Esophagus (tissue), 2 donors: Measurements from ENCODE around the gene PIP5K1A. TPM values are rescaled to one million over a fixed set of nuclear protein-coding genes. Genes with fewer than 3 reads are reported as not detected.

ENCODE experiments used
- H3K27ac ChIP-seq, 2 donors: one replicate each; pipeline ENCODE4 v1.5.1; 2013; ENCODE audit warnings: low read depth in 2 of 2, mild to moderate bottlenecking in 2 of 2, inconsistent platforms in 1 of 2, low read length in 1 of 2, moderate library complexity in 1 of 2
- H3K27me3 ChIP-seq, 2 donors: one replicate each; pipeline ENCODE4 v1.6.1; 2013; ENCODE audit warnings: low read length in 2 of 2, control low read depth in 1 of 2, mild to moderate bottlenecking in 1 of 2; ENCODE audit not compliant: insufficient read depth in 2 of 2, control insufficient read depth in 1 of 2
- H3K36me3 ChIP-seq, 2 donors: one replicate each; pipeline ENCODE4 v1.6.1; 2013; ENCODE audit warnings: low read length in 1 of 2; ENCODE audit not compliant: control insufficient read depth in 2 of 2, insufficient read depth in 2 of 2
- H3K4me1 ChIP-seq, 2 donors: one replicate each; pipeline ENCODE4 v1.6.1; 2013; ENCODE audit warnings: low read length in 1 of 2; ENCODE audit not compliant: control insufficient read depth in 2 of 2, insufficient read depth in 2 of 2
- H3K4me3 ChIP-seq, 2 donors: one replicate each; pipeline ENCODE4 v1.5.1; 2013; ENCODE audit warnings: low read length in 2 of 2, mild to moderate bottlenecking in 2 of 2, low read depth in 1 of 2, moderate library complexity in 1 of 2
- H3K9me3 ChIP-seq, 2 donors: one replicate each; pipeline ENCODE4 v1.6.1; 2013; ENCODE audit warnings: mild to moderate bottlenecking in 2 of 2, low read depth in 1 of 2, low read length in 1 of 2, moderate library complexity in 1 of 2; ENCODE audit not compliant: control insufficient read depth in 2 of 2, insufficient read depth in 1 of 2
- WGBS, 2 donors: extraction: QIAGEN DNeasy Blood & Tissue Kit; methylation state at CpG; one replicate each; pipeline ENCODE4 v1.1.7; 2013; 5-methylcytosine and 5-hydroxymethylcytosine counted together
- polyA plus RNA-seq, 2 donors: library from polyadenylated mRNA; stranded (reverse); fragments of 200-250 nt; gene quantifications; one replicate each; pipeline ENCODE4 v1.2.3, GENCODE V29; 2013
- donor health status: healthy with polysubstance abuse.
- donor health status: Bipolar disorder and iron deficiency.

PIP5K1A gene
- polyA plus RNA-seq, 2 donors: 16.4 to 23.2 TPM

DNA sequence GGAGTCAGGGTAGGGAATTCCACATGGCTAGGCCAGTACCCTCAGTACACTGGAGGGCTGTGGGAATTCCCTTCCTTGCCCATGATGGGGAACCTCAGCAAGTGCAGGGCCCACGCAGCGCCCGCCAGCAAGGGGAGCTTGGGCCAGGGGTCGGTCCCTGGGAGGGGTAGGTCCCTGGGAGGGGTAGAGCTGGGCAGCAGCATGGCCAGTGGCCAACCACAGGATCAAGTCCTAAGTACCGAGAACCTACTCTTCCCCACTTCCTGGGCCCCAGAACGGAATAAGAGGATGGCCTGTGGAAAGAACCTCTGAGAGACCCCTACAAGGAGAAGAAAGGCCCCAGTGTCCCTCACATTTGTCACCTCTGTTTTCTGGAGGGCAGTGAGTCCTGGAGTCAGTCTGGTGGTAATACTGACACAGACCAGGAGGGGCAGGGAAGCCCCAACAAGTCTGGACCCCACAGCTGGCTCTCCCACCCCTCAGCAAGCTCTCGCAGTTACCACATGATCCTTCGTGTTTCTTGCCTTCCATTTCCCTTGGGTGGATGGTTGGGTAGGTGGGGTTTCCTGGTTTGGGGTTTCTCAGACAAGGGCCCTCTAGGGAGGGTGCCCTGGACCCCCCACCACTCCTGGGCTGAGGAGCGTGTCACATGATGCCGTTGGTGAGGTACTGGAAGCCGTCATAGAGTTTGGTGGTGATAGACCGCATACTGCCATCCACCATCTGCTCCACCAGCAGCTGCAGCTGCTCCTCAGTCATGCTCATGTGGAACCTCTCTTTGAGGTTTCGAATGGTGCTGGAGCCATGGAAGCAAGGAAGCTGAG is 94.1 kb downstream of the PIP5K1A start:
- Histone ChIP-seq H3K27me3 (no peaks in the 10 kb centered on the region), H3K4me3 (no peak overlapping the region), H3K4me1 (no peaks in the 10 kb centered on the region), H3K27ac (no peak overlapping the region), H3K36me3 (peaks cover 46 to 69% of the 10 kb centered on the region in 2 donors), H3K9me3 (no peaks in the 10 kb centered on the region)
- 77% methylated on average over 13 of the region's 13 CpGs for WGBS, 2 donors

DNA sequence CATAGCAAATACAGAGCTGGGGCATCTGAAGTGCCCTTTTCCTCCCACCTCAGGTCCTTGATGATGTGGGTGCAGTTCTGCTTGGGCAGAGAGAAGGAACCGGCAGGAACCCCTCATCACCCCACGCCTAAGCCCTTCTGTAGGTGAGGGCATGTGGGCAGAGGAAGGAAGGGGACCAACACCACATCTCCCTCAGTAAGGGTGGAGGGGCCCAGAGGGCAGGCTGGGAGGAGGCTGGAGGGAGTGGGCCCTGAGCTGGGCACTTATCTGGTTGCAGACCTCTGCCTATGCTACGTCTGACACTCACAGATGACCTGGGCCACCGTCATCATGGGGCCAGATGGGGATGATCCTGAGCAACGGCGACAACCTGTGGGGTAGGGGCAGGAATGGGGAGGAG is 94.7 kb downstream of the PIP5K1A start:
- Histone ChIP-seq H3K9me3 (no peaks in the 10 kb centered on the region), H3K27me3 (no peaks in the 10 kb centered on the region), H3K4me3 (no peak overlapping the region), H3K36me3 (peaks cover 48 to 65% of the 10 kb centered on the region in 2 donors), H3K4me1 (no peaks in the 10 kb centered on the region), H3K27ac (no peak overlapping the region)
- WGBS, 2 donors: 86 to 87% methylated on average over 6 of the region's 6 CpGs

- H3K9me3 ChIP-seq: no peaks in the 10 kb centered on the region
- WGBS, 2 donors: 90 to 97% methylated on average over 2 of the region's 2 CpGs
- H3K4me3 ChIP-seq: no peak overlapping the region
- no peaks in the 10 kb centered on the region for H3K4me1 ChIP-seq
- H3K27me3 ChIP-seq: no peaks in the 10 kb centered on the region
- peaks cover 55 to 60% of the 10 kb centered on the region in 2 donors for H3K36me3 ChIP-seq
- no peak overlapping the region for H3K27ac ChIP-seq
Observed at GRCh38 chr1:151294742-151295462, 96.5 kb downstream of the PIP5K1A start.

Other genes starting within 250 kb of the PIP5K1A start
- 10 to 100 TPM; 35.5 to 39.4 TPM for gene CERS2, start 223.7 kb upstream of the PIP5K1A start, polyA plus RNA-seq
- 10 to 100 TPM; 14.4 to 17.5 TPM for gene ANXA9, start 216.3 kb upstream of the PIP5K1A start, polyA plus RNA-seq
- gene MINDY1, start 191.7 kb upstream of the PIP5K1A start, polyA plus RNA-seq: 10 to 100 TPM; 17.2 to 21.3 TPM
- gene PRUNE1, start 190.1 kb upstream of the PIP5K1A start, polyA plus RNA-seq: 10 to 100 TPM in 1 of 2 donors, 1 to 10 TPM in 1; 7.2 to 10.1 TPM
- 100 to 1,000 TPM; 111 to 159 TPM for gene BNIPL, start 162.0 kb upstream of the PIP5K1A start, polyA plus RNA-seq
- gene C1orf56, start 150.8 kb upstream of the PIP5K1A start, polyA plus RNA-seq: 1 to 10 TPM; 1.7 to 2.9 TPM
- 10 to 100 TPM; 62.9 to 86.6 TPM for gene CDC42SE1, start 138.9 kb upstream of the PIP5K1A start, polyA plus RNA-seq
- 1 to 10 TPM in 1 of 2 donors, under 1 TPM in 1; 0.72 to 1.5 TPM for gene MLLT11, start 138.2 kb upstream of the PIP5K1A start, polyA plus RNA-seq
- gene GABPB2, start 127.8 kb upstream of the PIP5K1A start, polyA plus RNA-seq: 1 to 10 TPM; 4.2 to 6.3 TPM
- 1 to 10 TPM; 3.3 to 7.2 TPM for gene SEMA6C, start 51.9 kb upstream of the PIP5K1A start, polyA plus RNA-seq
- 1 to 10 TPM; 1.2 to 1.6 TPM for gene TNFAIP8L2, start 41.9 kb upstream of the PIP5K1A start, polyA plus RNA-seq
- gene LYSMD1, start 32.6 kb upstream of the PIP5K1A start, polyA plus RNA-seq: 1 to 10 TPM; 3.8 TPM
- 10 to 100 TPM; 40.5 to 43.9 TPM for gene SCNM1, start 32.4 kb upstream of the PIP5K1A start, polyA plus RNA-seq
- under 1 TPM; 0.14 to 0.22 TPM for gene TMOD4, start 22.6 kb upstream of the PIP5K1A start, polyA plus RNA-seq
- gene VPS72, start 8.4 kb upstream of the PIP5K1A start, polyA plus RNA-seq: 10 to 100 TPM; 27.2 to 28.2 TPM
- 100 to 1,000 TPM; 127 to 168 TPM for gene PSMD4, start 56.2 kb downstream of the PIP5K1A start, polyA plus RNA-seq
- 10 to 100 TPM in 1 of 2 donors, 1 to 10 TPM in 1; 8.0 to 11.4 TPM for gene ZNF687, start 83.7 kb downstream of the PIP5K1A start, polyA plus RNA-seq
- gene PI4KB, start 128.9 kb downstream of the PIP5K1A start, polyA plus RNA-seq: 10 to 100 TPM; 22.3 to 28.6 TPM
- 10 to 100 TPM; 12.0 to 12.9 TPM for gene RFX5, start 148.7 kb downstream of the PIP5K1A start, polyA plus RNA-seq
- 10 to 100 TPM; 23.5 to 27.4 TPM for gene SELENBP1, start 174.2 kb downstream of the PIP5K1A start, polyA plus RNA-seq
- gene PSMB4, start 201.0 kb downstream of the PIP5K1A start, polyA plus RNA-seq: 100 to 1,000 TPM; 223 to 250 TPM